Stimulated activated CD4-positive, alpha-beta T cell treated with anti-CD3 and anti-CD28 coated beads, Interleukin-2, amount 100 ng/mL, for 4 hours (primary cell): Measurements from ENCODE around the gene USP54.
"Not testable (repeated sequence)": the region's sequence is repeated elsewhere in the genome, so short reads cannot be mapped to it uniquely, and the experiment has no call there.

Experiments used
- DNase-seq: peaks from one replicate; pipeline ENCODE4 v3.0.0-alpha.2; 2020; ENCODE audit warnings: low read depth

The USP54 gene

GRCh38 chr10:73590881-73591799 lies at the start of gene USP54:
Gene USP54 (minus strand): TSS chr10:73591342. CDS start chr10:73575658, 15,684 bp downstream.
- DNase-seq = no peak

GRCh38 chr10:73639286-73639685 lies 48.1 kb upstream of the USP54 start:
- no peak for DNase-seq

- no peak for DNase-seq
These were observed 44.6 kb upstream of the USP54 start for GRCh38 chr10:73635781-73636180.

- no peak for DNase-seq
These were observed 43.3 kb upstream of the USP54 start for GRCh38 chr10:73634421-73634820.

- no peak for DNase-seq
These were observed 38.0 kb upstream of the USP54 start for GRCh38 chr10:73629165-73629564.

- no peak for DNase-seq
These were observed 37.3 kb upstream of the USP54 start for GRCh38 chr10:73628405-73628804.

GRCh38 chr10:73627300-73627699 lies 36.2 kb upstream of the USP54 start:
- DNase-seq = no peak

GRCh38 chr10:73625884-73626752 lies 35.0 kb upstream of the USP54 start:
- DNase-seq = peak; percentile 89

GRCh38 chr10:73625004-73625883 lies 34.1 kb upstream of the USP54 start:
- no peak for DNase-seq

- DNase-seq = no peak
These were observed 31.9 kb upstream of the USP54 start for GRCh38 chr10:73623056-73623455.

- not testable (repeated sequence) for DNase-seq
These were observed 29.8 kb upstream of the USP54 start for GRCh38 chr10:73620974-73621373.

GRCh38 chr10:73617143-73617542 lies 26.0 kb upstream of the USP54 start:
- DNase-seq = not testable (repeated sequence)

GRCh38 chr10:73614720-73615119 lies 23.6 kb upstream of the USP54 start:
- DNase-seq = no peak

GRCh38 chr10:73609116-73609515 lies 18.0 kb upstream of the USP54 start:
- DNase-seq = no peak

- no peak for DNase-seq
These were observed 10.4 kb upstream of the USP54 start for GRCh38 chr10:73601486-73601921.

- no peak for DNase-seq
These were observed 6.2 kb upstream of the USP54 start for GRCh38 chr10:73597346-73597745.

- no peak for DNase-seq
These were observed 2.7 kb upstream of the USP54 start for GRCh38 chr10:73593812-73594211.

- DNase-seq = no peak
These were observed 2.0 kb upstream of the USP54 start for GRCh38 chr10:73593110-73593509.

GRCh38 chr10:73591935-73592699 lies 975 bp upstream of the USP54 start:
- no peak for DNase-seq

- DNase-seq = no peak
These were observed 1.5 kb downstream of the USP54 start for GRCh38 chr10:73589563-73590126.

GRCh38 chr10:73588656-73589055 lies 2.5 kb downstream of the USP54 start:
- no peak for DNase-seq
